ENCODE results near the gene SIN3A. TPM values are rescaled to one million over a fixed set of nuclear protein-coding genes. Genes with fewer than 3 reads are reported as not detected.
"Not testable (repeated sequence)": the region's sequence is repeated elsewhere in the genome, so short reads cannot be mapped to it uniquely, and the experiment has no call there.

The SIN3A gene
- total and polyA plus RNA-seq, 2 donors (not counting 1 experiment from before 2014, with no cell fraction given): 23.0 to 27.2 TPM

GRCh38 chr15:75446151-75446550, 5.3 kb downstream of the SIN3A start:
- H4K20me1 ChIP-seq (ENCODE audit: control insufficient read depth, extremely low read depth, insufficient read depth, low read length): no peaks in the 10 kb centered on the region
- no peak for TF ChIP-seq CTCF (conservative IDR thresholded peaks at IDR 0.05 in 1 of 2, IDR thresholded peaks at IDR 0.05 in 1 of 2; ENCODE audit: low read depth in 1 of 2, low read length in 2 of 2)
- TF ChIP-seq EZH2 (IDR thresholded peaks at IDR 0.05; ENCODE audit: low read length, missing control alignments): no peak
- no peak overlapping the region for H3K4me3 ChIP-seq (replicated peaks in 1 of 4; ENCODE audit: control extremely low read depth in 1 of 4, insufficient read depth in 1 of 4, low read depth in 3 of 4, low read length in 4 of 4)
- H3K36me3 ChIP-seq (ENCODE audit: control insufficient read depth, insufficient read depth, low read length): no peaks in the 10 kb centered on the region
- no peak overlapping the region for H2AFZ ChIP-seq (ENCODE audit: low read length)
- H3K79me2 ChIP-seq (ENCODE audit: control insufficient read depth, insufficient read depth, low read length): peaks cover 77% of the 10 kb centered on the region
- no peaks in the 10 kb centered on the region for H3K9me3 ChIP-seq (ENCODE audit: control insufficient read depth, insufficient read depth, low read depth, low read length)
- H3K27ac ChIP-seq (ENCODE audit: insufficient read depth, low read length): no peak overlapping the region
- H3K4me1 ChIP-seq (ENCODE audit: control insufficient read depth, extremely low read depth, insufficient read depth, low read length): peaks cover 9% of the 10 kb centered on the region
- no peak overlapping the region for H3K4me2 ChIP-seq (ENCODE audit: extremely low read depth, insufficient read depth, low read length)
- no peaks in the 10 kb centered on the region for H3K27me3 ChIP-seq (ENCODE audit: control insufficient read depth, insufficient read depth, low read length)
- H3K9ac ChIP-seq (ENCODE audit: insufficient read depth, low read length): no peak overlapping the region
- DNase-seq (ENCODE audit: low read depth in 2 of 2): no peak

- H3K4me3 ChIP-seq (replicated peaks in 1 of 4; ENCODE audit: control extremely low read depth in 1 of 4, insufficient read depth in 1 of 4, low read depth in 3 of 4, low read length in 4 of 4); H3K4me1 ChIP-seq (ENCODE audit: control insufficient read depth, extremely low read depth, insufficient read depth, low read length); H3K9ac ChIP-seq (ENCODE audit: insufficient read depth, low read length); H3K36me3 ChIP-seq (ENCODE audit: control insufficient read depth, insufficient read depth, low read length); H3K9me3 ChIP-seq (ENCODE audit: control insufficient read depth, insufficient read depth, low read depth, low read length); DNase-seq (ENCODE audit: low read depth in 2 of 2); H3K4me2 ChIP-seq (ENCODE audit: extremely low read depth, insufficient read depth, low read length); H3K27ac ChIP-seq (ENCODE audit: insufficient read depth, low read length); H3K27me3 ChIP-seq (ENCODE audit: control insufficient read depth, insufficient read depth, low read length); H2AFZ ChIP-seq (ENCODE audit: low read length); H4K20me1 ChIP-seq (ENCODE audit: control insufficient read depth, extremely low read depth, insufficient read depth, low read length): not testable (repeated sequence)
- H3K79me2 ChIP-seq (ENCODE audit: control insufficient read depth, insufficient read depth, low read length): peaks cover 81% of the 10 kb centered on the region
Measured at GRCh38 chr15:75445324-75445723, 6.2 kb downstream of the SIN3A start.

GRCh38 chr15:75443972-75444453, 7.5 kb downstream of the SIN3A start:
- not testable (repeated sequence) for H3K9me3 ChIP-seq (ENCODE audit: control insufficient read depth, insufficient read depth, low read depth, low read length); H3K4me3 ChIP-seq (replicated peaks in 1 of 4; ENCODE audit: control extremely low read depth in 1 of 4, insufficient read depth in 1 of 4, low read depth in 3 of 4, low read length in 4 of 4); H3K9ac ChIP-seq (ENCODE audit: insufficient read depth, low read length); H2AFZ ChIP-seq (ENCODE audit: low read length); H4K20me1 ChIP-seq (ENCODE audit: control insufficient read depth, extremely low read depth, insufficient read depth, low read length); H3K4me1 ChIP-seq (ENCODE audit: control insufficient read depth, extremely low read depth, insufficient read depth, low read length); H3K36me3 ChIP-seq (ENCODE audit: control insufficient read depth, insufficient read depth, low read length); H3K27me3 ChIP-seq (ENCODE audit: control insufficient read depth, insufficient read depth, low read length)
- peak; percentile 54 to 87 for DNase-seq (ENCODE audit: low read depth in 2 of 2)
- Histone ChIP-seq H3K79me2 (ENCODE audit: control insufficient read depth, insufficient read depth, low read length) (peaks cover 73% of the 10 kb centered on the region), H3K4me2 (ENCODE audit: extremely low read depth, insufficient read depth, low read length) (peak overlapping the region; percentile 40), H3K27ac (ENCODE audit: insufficient read depth, low read length) (peak overlapping the region; percentile 32)

GRCh38 chr15:75437721-75438120, 13.8 kb downstream of the SIN3A start:
- H3K9ac ChIP-seq (ENCODE audit: insufficient read depth, low read length): no peak overlapping the region
- TF ChIP-seq EZH2 (IDR thresholded peaks at IDR 0.05; ENCODE audit: low read length, missing control alignments) (no peak), CTCF (conservative IDR thresholded peaks at IDR 0.05 in 1 of 2, IDR thresholded peaks at IDR 0.05 in 1 of 2; ENCODE audit: low read depth in 1 of 2, low read length in 2 of 2) (no peak)
- peaks cover 2% of the 10 kb centered on the region for H3K36me3 ChIP-seq (ENCODE audit: control insufficient read depth, insufficient read depth, low read length)
- no peaks in the 10 kb centered on the region for H3K27me3 ChIP-seq (ENCODE audit: control insufficient read depth, insufficient read depth, low read length)
- peaks cover 59% of the 10 kb centered on the region for H3K79me2 ChIP-seq (ENCODE audit: control insufficient read depth, insufficient read depth, low read length)
- no peak overlapping the region for H2AFZ ChIP-seq (ENCODE audit: low read length)
- no peak overlapping the region for H3K4me3 ChIP-seq (replicated peaks in 1 of 4; ENCODE audit: control extremely low read depth in 1 of 4, insufficient read depth in 1 of 4, low read depth in 3 of 4, low read length in 4 of 4)
- no peak overlapping the region for H3K4me2 ChIP-seq (ENCODE audit: extremely low read depth, insufficient read depth, low read length)
- no peak for DNase-seq (ENCODE audit: low read depth in 2 of 2)
- H4K20me1 ChIP-seq (ENCODE audit: control insufficient read depth, extremely low read depth, insufficient read depth, low read length): no peaks in the 10 kb centered on the region
- no peaks in the 10 kb centered on the region for H3K9me3 ChIP-seq (ENCODE audit: control insufficient read depth, insufficient read depth, low read depth, low read length)
- H3K27ac ChIP-seq (ENCODE audit: insufficient read depth, low read length): no peak overlapping the region
- H3K4me1 ChIP-seq (ENCODE audit: control insufficient read depth, extremely low read depth, insufficient read depth, low read length): no peaks in the 10 kb centered on the region
